H1 (cell line): ENCODE data around the gene MTG1. TPM values are rescaled to one million over a fixed set of nuclear protein-coding genes. Genes with fewer than 3 reads are reported as not detected.

Experiments
- CTCF ChIA-PET: fragments of 300-600 bp; sonication (Branson Sonifier 250); formaldehyde crosslinking; loops from one replicate; lab custom pipeline; 2021; ENCODE audit not compliant: partially characterized antibody; lab: Charles Lee
- POLR2A ChIA-PET: fragments of 300-600 bp; sonication (Branson Sonifier 250); formaldehyde crosslinking; loops from one replicate; lab custom pipeline; 2021; ENCODE audit warnings: inconsistent platforms; ENCODE audit not compliant: partially characterized antibody; lab: Charles Lee
- DNase-seq, 2 experiments: peaks; one replicate each; pipeline versions ENCODE4 v3.0.0 to v3.0.0-alpha.2; 2010 to 2022; ENCODE audit warnings: low spot score in 2 of 2, low read depth in 1 of 2, mixed read lengths in 1 of 2
- FAIRE-seq: peaks from 2 replicates; lab custom pipeline; 2011; peaks lifted over from hg19 to GRCh38; lab: Jason Lieb, UNC
- H2AFZ ChIP-seq: 2 replicates; pipeline ENCODE4 v1.8.1; 2012; ENCODE audit warnings: low read length, inconsistent platforms
- H2AK5ac ChIP-seq: 2 replicates; pipeline ENCODE4 v1.6.1; 2013; ENCODE audit warnings: low read depth, low read length
- H2BK120ac ChIP-seq: replicated peaks from 2 replicates; pipeline ENCODE3; 2013; ENCODE audit warnings: low read depth, low read length, inconsistent platforms
- H2BK12ac ChIP-seq: 2 replicates; pipeline ENCODE4 v1.6.1; 2013; ENCODE audit warnings: low read depth, low read length
- H2BK15ac ChIP-seq: 2 replicates; pipeline ENCODE4 v1.6.1; 2013; ENCODE audit warnings: low read length
- H2BK20ac ChIP-seq: 2 replicates; pipeline ENCODE4 v1.6.1; 2013; ENCODE audit warnings: low read length
- H2BK5ac ChIP-seq: 2 replicates; pipeline ENCODE4 v1.6.1; 2013; ENCODE audit warnings: low read depth, low read length
- H3K14ac ChIP-seq: 2 replicates; pipeline ENCODE4 v1.6.1; 2013; ENCODE audit warnings: inconsistent platforms; ENCODE audit not compliant: insufficient read length
- H3K18ac ChIP-seq: 2 replicates; pipeline ENCODE4 v1.6.1; 2013; ENCODE audit warnings: low read length; ENCODE audit errors: extremely low read depth
- H3K23ac ChIP-seq: 2 replicates; pipeline ENCODE4 v1.6.1; 2013; ENCODE audit warnings: inconsistent platforms; ENCODE audit not compliant: insufficient read length
- H3K23me2 ChIP-seq: 2 replicates; pipeline ENCODE4 v1.6.1; 2013; ENCODE audit warnings: low read depth, low read length
- H3K27ac ChIP-seq: 2 replicates; pipeline ENCODE4 v1.6.1; 2011; ENCODE audit warnings: low read depth, low read length, inconsistent platforms
- H3K27me3 ChIP-seq, 4 experiments: replicated peaks in 1 of 4; 1 replicate in 1 of 4; 2 replicates in 3 of 4; pipeline versions ENCODE4 v1.6.1 to v1.8.1; 2011 to 2013; ENCODE audit warnings: low read length in 3 of 4, mild to moderate bottlenecking in 3 of 4, inconsistent platforms in 2 of 4, mixed read lengths in 2 of 4, moderate library complexity in 1 of 4; ENCODE audit not compliant: control insufficient read depth in 3 of 4, insufficient read depth in 3 of 4; ENCODE audit errors: extremely low read depth in 1 of 4
- H3K36me3 ChIP-seq, 4 experiments: 2 replicates each; pipeline versions ENCODE4 v1.6.1 to v1.8.1; 2011 to 2013; ENCODE audit warnings: mild to moderate bottlenecking in 4 of 4, low read length in 3 of 4, moderate library complexity in 2 of 4, control low read depth in 1 of 4, inconsistent platforms in 1 of 4; ENCODE audit not compliant: insufficient read depth in 4 of 4, control insufficient read depth in 2 of 4
- H3K4ac ChIP-seq: replicated peaks from 2 replicates; pipeline ENCODE3; 2013; ENCODE audit warnings: low read length, low read depth, mixed read lengths, inconsistent platforms; ENCODE audit not compliant: insufficient read length
- H3K4me1 ChIP-seq, 4 experiments: replicated peaks in 1 of 4; 1 replicate in 1 of 4; 2 replicates in 3 of 4; pipeline versions ENCODE4 v1.6.1 to v1.8.1; 2011 to 2013; ENCODE audit warnings: low read length in 3 of 4, inconsistent platforms in 2 of 4, mixed read lengths in 1 of 4; ENCODE audit not compliant: insufficient read depth in 4 of 4, control insufficient read depth in 3 of 4
- H3K4me2 ChIP-seq, 2 experiments: 2 replicates each; pipeline versions ENCODE4 v1.6.1 to v1.8.1; 2011 to 2013; ENCODE audit warnings: low read depth in 2 of 2, low read length in 2 of 2, control low read depth in 1 of 2, inconsistent platforms in 1 of 2, mild to moderate bottlenecking in 1 of 2; ENCODE audit not compliant: insufficient read depth in 1 of 2
- H3K4me3 ChIP-seq, 4 experiments: fragments of 200-600, 300-600 bp in 1 of 4; sonication (generic), shearing (Covaris generic), sonication (Bioruptor Twin) in 1 of 4; 2 replicates each; pipeline versions ENCODE4 v1.5.1 to v1.8.1; 2011 to 2016; ENCODE audit warnings: low read length in 4 of 4, low read depth in 3 of 4, control low read depth in 2 of 4, inconsistent platforms in 2 of 4, mild to moderate bottlenecking in 2 of 4, mixed read lengths in 1 of 4, moderate library complexity in 1 of 4; ENCODE audit not compliant: insufficient read depth in 2 of 4; ENCODE audit errors: extremely low read depth in 1 of 4
- H3K56ac ChIP-seq: replicated peaks from 2 replicates; pipeline ENCODE3; 2013; ENCODE audit warnings: low read depth, mild to moderate bottlenecking, mixed read lengths, low read length, inconsistent platforms; ENCODE audit not compliant: insufficient read length
- H3K79me1 ChIP-seq: 2 replicates; pipeline ENCODE4 v1.6.1; 2013; ENCODE audit warnings: low read depth, low read length, control low read depth
- H3K79me2 ChIP-seq, 2 experiments: 2 replicates each; pipeline versions ENCODE4 v1.6.1 to v1.8.1; 2012 to 2013; ENCODE audit warnings: low read length in 2 of 2, mild to moderate bottlenecking in 2 of 2, inconsistent platforms in 1 of 2; ENCODE audit not compliant: insufficient read depth in 2 of 2, control insufficient read depth in 1 of 2
- H3K9ac ChIP-seq, 4 experiments: replicated peaks in 1 of 4; 1 replicate in 1 of 4; 2 replicates in 3 of 4; pipeline versions ENCODE4 v1.6.1 to v1.8.1; 2011 to 2013; ENCODE audit warnings: low read depth in 3 of 4, low read length in 3 of 4, control low read depth in 2 of 4, mild to moderate bottlenecking in 2 of 4, moderate library complexity in 2 of 4, inconsistent platforms in 1 of 4; ENCODE audit errors: extremely low read depth in 1 of 4
- H3K9me3 ChIP-seq, 2 experiments: 2 replicates each; pipeline versions ENCODE4 v1.6.1 to v1.8.1; 2012 to 2013; ENCODE audit warnings: mild to moderate bottlenecking in 2 of 2, moderate library complexity in 2 of 2, control low read depth in 1 of 2, inconsistent platforms in 1 of 2, low read depth in 1 of 2, low read length in 1 of 2, mixed read lengths in 1 of 2; ENCODE audit not compliant: insufficient read depth in 2 of 2
- H4K20me1 ChIP-seq, 2 experiments: replicated peaks in 1 of 2; 2 replicates each; pipeline versions ENCODE3 to v1.8.1; 2011 to 2013; ENCODE audit warnings: inconsistent platforms in 2 of 2, low read length in 2 of 2, mild to moderate bottlenecking in 1 of 2; ENCODE audit not compliant: insufficient read depth in 2 of 2, control insufficient read depth in 1 of 2
- H4K5ac ChIP-seq: 2 replicates; pipeline ENCODE4 v1.6.1; 2013; ENCODE audit warnings: low read length, low read depth, mixed read lengths, inconsistent platforms; ENCODE audit not compliant: insufficient read length
- H4K8ac ChIP-seq: 2 replicates; pipeline ENCODE4 v1.8.0; 2013; ENCODE audit warnings: mild to moderate bottlenecking, moderate library complexity, low read length, inconsistent platforms; ENCODE audit not compliant: insufficient read depth; ENCODE audit errors: extremely low read depth
- H4K91ac ChIP-seq: replicated peaks from 2 replicates; pipeline ENCODE3; 2013; ENCODE audit warnings: low read length, mixed read lengths, inconsistent platforms; ENCODE audit not compliant: insufficient read length
- ASH2L ChIP-seq: fragments of 200-600, 300-600 bp; sonication (generic); IDR thresholded peaks from one replicate; pipeline ENCODE4 v1.7.1; 2017; ENCODE audit warnings: low read length
- EZH2 ChIP-seq: fragments of 200-600 bp; sonication (generic); IDR thresholded peaks from 2 replicates; pipeline ENCODE4 v1.7.1; 2012; ENCODE audit warnings: low read depth, mild to moderate bottlenecking, moderate library complexity, low read length, inconsistent platforms; ENCODE audit not compliant: severe bottlenecking
- FOSL1 ChIP-seq: IDR thresholded peaks from 2 replicates; pipeline ENCODE4 v1.6.1; 2011; ENCODE audit warnings: mild to moderate bottlenecking, low read depth, low read length, moderate library complexity; ENCODE audit not compliant: insufficient read depth
- GABPA ChIP-seq: IDR thresholded peaks from 2 replicates; pipeline ENCODE4 v1.6.1; 2011; ENCODE audit warnings: mild to moderate bottlenecking, low read length, moderate library complexity, borderline replicate concordance; ENCODE audit not compliant: insufficient read depth
- JUN ChIP-seq: IDR thresholded peaks from 2 replicates; pipeline ENCODE4 v1.6.1; 2011; ENCODE audit warnings: low read depth, mild to moderate bottlenecking, improper control_type of control experiment, low read length
- KDM1A ChIP-seq: fragments of 200-600, 300-600 bp; sonication (generic); IDR thresholded peaks from 2 replicates; pipeline ENCODE4 v1.7.1; 2016; ENCODE audit warnings: mild to moderate bottlenecking, low read length, borderline replicate concordance
- NRF1 ChIP-seq: IDR thresholded peaks from 2 replicates; pipeline ENCODE4 v1.6.1; 2011; ENCODE audit warnings: mild to moderate bottlenecking, low read depth, low read length, improper control_type of control experiment
- PHF8 ChIP-seq: fragments of 200-600 bp; sonication (generic); conservative IDR thresholded peaks from 2 replicates; pipeline ENCODE4 v1.7.1; 2012; ENCODE audit warnings: low read depth, mild to moderate bottlenecking, inconsistent platforms, low read length, moderate library complexity
- POLR2AphosphoS5 ChIP-seq: IDR thresholded peaks from 2 replicates; pipeline ENCODE4 v1.6.1; 2011; ENCODE audit warnings: low read depth, low read length
- RFX5 ChIP-seq: IDR thresholded peaks from 2 replicates; pipeline ENCODE4 v1.6.1; 2011; ENCODE audit warnings: low read depth, low read length, improper control_type of control experiment, borderline replicate concordance
- SAP30 ChIP-seq: fragments of 300-600 bp; sonication (generic); IDR thresholded peaks from 2 replicates; pipeline ENCODE4 v1.7.1; 2012; ENCODE audit warnings: low read length, moderate library complexity, mild to moderate bottlenecking, inconsistent platforms; ENCODE audit not compliant: insufficient read depth, insufficient replicate concordance
- SP1 ChIP-seq: IDR thresholded peaks from 2 replicates; pipeline ENCODE4 v1.6.1; 2011; ENCODE audit warnings: low read depth, low read length
- SP2 ChIP-seq: IDR thresholded peaks from 2 replicates; pipeline ENCODE4 v1.6.1; 2012; ENCODE audit warnings: mild to moderate bottlenecking, low read length, inconsistent platforms
- SRF ChIP-seq: IDR thresholded peaks from 2 replicates; pipeline ENCODE4 v1.6.1; 2011; ENCODE audit warnings: mild to moderate bottlenecking, low read depth, low read length, moderate library complexity
- TCF12 ChIP-seq: IDR thresholded peaks from 2 replicates; pipeline ENCODE4 v1.6.1; 2011; ENCODE audit warnings: low read depth, mild to moderate bottlenecking, low read length
- TEAD4 ChIP-seq: IDR thresholded peaks from 2 replicates; pipeline ENCODE4 v1.6.1; 2012; ENCODE audit warnings: low read depth, low read length, inconsistent platforms, mixed read lengths
- WGBS, 2 experiments: shearing (Covaris generic) in 1 of 2; methylation state at CpG; one replicate each; pipeline versions ENCODE4 v1.1.6 to v1.1.7; 2013 to 2015; ENCODE audit warnings: low lambda C conversion rate in 2 of 2, mixed read lengths in 2 of 2, inconsistent platforms in 1 of 2, low coverage in 1 of 2, missing lambda C conversion rate in 1 of 2; ENCODE audit not compliant: insufficient replicate concordance in 2 of 2, insufficient coverage in 1 of 2, insufficient read length in 1 of 2; ENCODE audit errors: extremely low coverage in 1 of 2, missing lambda C conversion rate in 1 of 2; 5-methylcytosine and 5-hydroxymethylcytosine counted together
- polyA plus RNA-seq, 7 experiments: library from polyadenylated mRNA; depleted of rRNA in 3 of 7; stranded (reverse) in 5 of 7; unstranded in 2 of 7; fragments of >200 nt in 5 of 7; fragments of 200-250 nt in 2 of 7; gene quantifications; 1 replicate in 5 of 7; 2 replicates in 1 of 7; 4 replicates in 1 of 7; pipeline versions ENCODE4 v1.2.1 to v1.2.3, GENCODE V29; 2011 to 2013; ENCODE audit warnings: missing spikeins in 2 of 7, mixed read lengths in 2 of 7
- total RNA-seq: library from RNA; stranded (reverse); fragmentation: NEBNext Ultra II Directional; extraction: Animal tissue kit (Norgen Biotek cat#: 25700); gene quantifications from 2 replicates; pipeline ENCODE4 v1.2.1, GENCODE V29; 2021

The MTG1 gene
- total and polyA plus RNA-seq, 2 of the 8 experiments (the other 6 are each of a cell fraction or from before 2014, with no cell fraction given) = 56.6 to 81.6 TPM

DNA sequence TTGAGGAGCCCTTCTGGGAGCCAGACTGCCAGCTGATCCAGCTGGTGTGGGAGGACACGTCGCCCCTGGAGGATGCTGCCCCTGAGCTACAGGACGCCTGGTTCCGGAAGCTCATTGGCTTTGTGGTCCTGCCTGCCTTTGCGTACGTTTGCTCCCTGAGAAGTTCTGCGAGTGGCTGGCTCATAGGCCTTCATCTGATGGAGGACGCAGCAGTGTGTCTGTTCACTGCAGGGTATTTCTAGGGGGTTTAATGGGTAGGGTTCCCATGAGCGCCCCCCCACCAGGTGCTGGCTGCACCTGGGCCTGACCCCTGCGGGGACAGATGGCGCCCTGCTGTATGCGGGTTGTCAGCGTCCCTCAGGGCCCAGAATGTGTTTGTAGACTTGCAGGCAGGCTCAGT lies 9.9 kb upstream of the MTG1 start:
- Histone ChIP-seq H3K4ac (no peak overlapping the region), H3K79me1 (no peaks in the 10 kb centered on the region), H4K5ac (no peak overlapping the region), H2AFZ (no peak overlapping the region), H3K36me3 (no peaks in the 10 kb centered on the region), H4K20me1 (peaks cover 0 to 1% of the 10 kb centered on the region in 2 experiments), H2BK15ac (no peak overlapping the region), H3K4me2 (no peak overlapping the region), H2BK12ac (no peak overlapping the region), H3K23ac (no peak overlapping the region), H2BK20ac (no peak overlapping the region), H3K56ac (no peak overlapping the region), H4K91ac (no peak overlapping the region), H3K14ac (no peak overlapping the region), H3K27me3 (peaks cover 0 to 10% (median 2%) of the 10 kb centered on the region in 4 experiments; a peak in 3 of 7 replicates), H3K4me1 (no peaks in the 10 kb centered on the region), H3K18ac (no peak overlapping the region), H3K9ac (no peak overlapping the region), H2BK120ac (no peak overlapping the region), H3K4me3 (no peak overlapping the region), H3K27ac (no peak overlapping the region), H3K9me3 (no peaks in the 10 kb centered on the region), H3K23me2 (peaks cover 4% of the 10 kb centered on the region; the same call in 1 of the 2 replicates), H2AK5ac (no peak overlapping the region), H2BK5ac (no peak overlapping the region), H3K79me2 (no peaks in the 10 kb centered on the region), H4K8ac (no peak overlapping the region)
- DNase-seq (no peak), FAIRE-seq (no peak)
- POLR2A ChIA-PET = no interaction called here
- CTCF ChIA-PET = no interaction called here
- WGBS, 2 experiments = 93% methylated on average over 13 of the region's 13 CpGs; no CpG with 5 or more reads in 1 of the 2 experiments
- TF ChIP-seq JUN = no peak
- TF ChIP-seq TCF12 = no peak
- TF ChIP-seq POLR2AphosphoS5 = no peak
- TF ChIP-seq EZH2 = no peak
- no peak for TF ChIP-seq TEAD4
- TF ChIP-seq SP2 = no peak
- TF ChIP-seq NRF1 = no peak
- no peak for TF ChIP-seq SAP30
- TF ChIP-seq GABPA = no peak
- no peak for TF ChIP-seq KDM1A
- no peak for TF ChIP-seq PHF8
- no peak for TF ChIP-seq RFX5
- TF ChIP-seq SRF = no peak
- no peak for TF ChIP-seq FOSL1
- no peak for TF ChIP-seq ASH2L
- no peak for TF ChIP-seq SP1
